NCI-H446 treated with DMSO at 0.1 percent for 48 hours (cell line): Measurements from ENCODE around the gene TSPAN4.

Experiments used
- DNase-seq: peaks from one replicate; lab custom pipeline; 2025; lab: John Stamatoyannopoulos, UW

TSPAN4 gene

DNA sequence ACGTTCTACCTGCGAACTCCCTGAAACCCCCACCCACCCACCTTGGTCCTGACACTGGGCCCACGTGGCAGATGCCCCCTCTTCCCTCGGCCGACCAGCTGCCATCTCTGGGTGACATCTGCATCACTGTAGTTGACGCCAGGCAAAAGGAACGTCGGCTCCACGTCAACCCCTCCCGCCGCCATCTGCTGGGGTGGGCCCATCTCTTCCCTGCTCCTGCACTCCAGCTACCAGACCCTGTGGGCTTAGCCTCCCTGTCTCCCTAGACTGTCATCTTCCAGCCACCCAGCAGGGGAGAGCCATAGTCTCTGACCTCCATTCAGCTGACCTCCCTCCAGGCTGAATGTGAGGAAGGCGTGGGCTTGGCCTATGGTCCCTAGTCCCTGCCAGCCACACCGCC lies 46.6 kb downstream of the TSPAN4 start:
- DNase-seq, result no peak

DNA sequence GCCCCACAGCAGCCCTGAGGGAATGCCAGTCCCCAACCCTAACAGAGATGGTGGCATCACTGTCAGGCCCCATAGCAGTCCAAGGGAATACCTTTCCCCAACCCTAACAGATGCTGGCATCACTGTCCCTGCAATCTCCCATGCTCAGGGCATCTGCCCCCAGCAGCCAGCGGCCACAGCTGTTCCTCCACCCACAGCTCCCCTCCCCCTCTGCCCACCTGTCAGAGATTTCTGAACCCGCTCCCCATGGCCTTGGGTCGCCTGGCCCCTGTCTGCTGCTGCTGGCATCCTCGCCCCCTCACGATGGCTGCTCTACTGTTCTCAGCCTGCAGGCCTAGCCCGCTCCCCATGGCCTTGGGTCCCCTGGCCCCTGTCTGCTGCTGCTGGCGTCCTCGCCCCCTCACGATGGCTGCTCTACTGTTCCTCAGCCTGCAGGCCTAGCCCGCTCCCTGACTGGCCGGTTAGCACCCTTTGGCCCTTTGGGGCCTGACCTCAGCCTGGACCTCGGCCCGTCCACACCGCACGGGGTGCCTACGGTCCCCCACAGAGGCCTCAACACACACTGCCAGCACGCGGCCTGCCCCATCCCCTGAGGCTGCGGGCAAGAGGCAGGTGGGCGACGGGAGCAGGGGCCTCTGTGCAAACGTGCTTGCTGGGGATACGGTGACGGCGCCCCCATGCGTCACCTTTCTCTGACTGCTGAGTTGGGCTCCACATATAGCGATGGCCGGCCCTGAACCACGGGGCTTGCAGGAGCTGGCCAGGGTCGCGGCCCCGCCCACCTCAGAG lies 47.2 kb downstream of the TSPAN4 start:
- DNase-seq, result no peak

DNA sequence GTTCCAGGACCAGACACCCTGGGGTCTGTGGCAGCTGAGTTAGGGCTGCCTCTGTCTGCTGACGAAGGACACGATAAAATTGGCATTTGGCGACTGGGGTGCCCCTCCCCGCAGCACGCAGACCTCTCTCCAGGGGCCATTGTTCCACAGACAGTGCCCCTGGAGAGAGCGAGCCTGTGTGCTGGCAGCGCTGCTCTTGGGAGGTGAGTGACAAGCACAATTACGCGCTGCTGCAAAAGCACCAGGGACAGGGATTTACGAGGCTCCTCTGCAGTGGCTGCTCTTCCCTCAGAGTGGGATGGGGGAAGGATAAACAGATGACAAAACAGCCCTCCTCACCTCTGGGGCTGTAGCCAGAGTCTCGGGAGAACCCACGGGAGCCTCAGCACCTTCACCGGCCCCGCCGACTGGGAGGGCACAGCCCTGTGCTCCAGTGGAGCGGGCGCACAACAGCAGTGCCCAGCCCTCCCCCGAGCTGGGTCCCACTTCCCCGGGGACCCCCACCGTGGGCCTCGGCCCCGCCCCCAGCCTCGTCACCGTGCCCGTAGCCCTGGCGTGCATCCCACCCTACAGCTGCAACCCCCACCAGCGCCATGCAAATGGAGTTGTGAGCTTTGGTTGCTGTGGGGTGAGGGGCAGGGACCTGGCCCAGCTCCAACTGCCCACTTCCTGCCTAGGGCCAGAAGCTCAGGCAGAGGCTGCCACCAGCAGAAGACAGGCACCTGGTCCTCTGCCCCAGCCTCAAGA lies 48.3 kb downstream of the TSPAN4 start:
- no peak for DNase-seq

DNA sequence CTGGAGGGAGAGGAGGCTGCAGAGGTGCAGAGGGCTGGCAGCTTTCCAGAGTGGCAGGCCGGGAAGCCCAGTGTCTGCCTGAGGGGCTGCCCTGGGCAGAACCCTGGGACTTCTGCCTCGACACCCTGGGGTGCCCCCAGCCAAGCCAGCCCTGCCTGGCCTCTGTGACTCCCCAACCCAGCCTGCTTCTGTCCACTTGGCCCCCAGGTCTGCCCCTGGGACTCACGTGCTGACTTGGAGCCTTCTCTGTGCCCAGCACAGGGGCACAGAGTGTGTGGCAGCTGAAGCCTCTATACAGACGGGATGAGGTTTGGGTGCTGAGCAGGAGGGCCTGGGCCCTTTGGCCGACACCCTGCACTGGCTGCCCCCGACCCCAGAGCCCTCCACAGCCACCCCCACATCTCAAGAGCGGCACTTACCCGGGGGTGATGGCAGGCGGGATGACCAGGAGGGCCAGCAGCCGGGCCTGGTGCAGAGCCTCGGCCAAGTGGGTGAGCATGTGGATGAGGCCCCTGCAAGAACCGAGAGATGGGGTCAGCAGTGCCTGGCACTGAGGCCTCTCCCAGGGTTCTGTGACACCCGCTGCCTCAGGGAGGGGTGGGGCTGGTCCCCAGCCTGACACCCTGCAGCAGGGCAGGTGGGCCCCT lies 50.5 kb downstream of the TSPAN4 start:
- DNase-seq, result no peak

DNA sequence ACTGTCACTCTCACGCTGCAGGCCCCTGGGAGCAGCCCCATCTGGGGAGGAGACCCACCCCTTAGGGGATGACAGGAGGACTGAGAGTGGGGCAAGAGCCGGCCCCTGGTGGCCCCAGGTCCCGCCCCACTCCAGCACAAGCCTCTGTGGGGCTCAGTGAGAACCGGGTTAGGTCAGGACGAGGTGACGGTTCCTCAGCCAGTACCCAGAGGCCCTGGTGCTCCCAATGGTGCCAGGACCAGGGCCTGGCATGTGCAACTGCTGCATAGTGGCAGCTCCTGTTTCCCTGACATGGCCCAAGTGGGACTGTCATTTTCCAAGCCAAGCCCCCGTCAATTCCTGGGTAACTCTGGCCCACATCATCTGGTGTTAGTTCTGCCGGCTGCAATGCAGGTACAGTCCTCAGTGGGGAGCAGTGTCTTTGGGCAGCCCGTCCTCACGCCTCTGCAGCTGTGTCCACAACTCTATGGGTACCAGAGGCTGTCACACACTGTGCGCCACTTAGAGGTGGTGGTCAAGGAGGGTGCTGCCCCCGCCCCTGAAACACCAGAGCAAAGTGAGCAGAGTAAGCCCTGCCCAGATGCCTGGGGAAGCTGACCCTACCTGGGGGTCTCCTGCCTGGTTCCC lies 52.0 kb downstream of the TSPAN4 start:
- DNase-seq, result no peak

DNA sequence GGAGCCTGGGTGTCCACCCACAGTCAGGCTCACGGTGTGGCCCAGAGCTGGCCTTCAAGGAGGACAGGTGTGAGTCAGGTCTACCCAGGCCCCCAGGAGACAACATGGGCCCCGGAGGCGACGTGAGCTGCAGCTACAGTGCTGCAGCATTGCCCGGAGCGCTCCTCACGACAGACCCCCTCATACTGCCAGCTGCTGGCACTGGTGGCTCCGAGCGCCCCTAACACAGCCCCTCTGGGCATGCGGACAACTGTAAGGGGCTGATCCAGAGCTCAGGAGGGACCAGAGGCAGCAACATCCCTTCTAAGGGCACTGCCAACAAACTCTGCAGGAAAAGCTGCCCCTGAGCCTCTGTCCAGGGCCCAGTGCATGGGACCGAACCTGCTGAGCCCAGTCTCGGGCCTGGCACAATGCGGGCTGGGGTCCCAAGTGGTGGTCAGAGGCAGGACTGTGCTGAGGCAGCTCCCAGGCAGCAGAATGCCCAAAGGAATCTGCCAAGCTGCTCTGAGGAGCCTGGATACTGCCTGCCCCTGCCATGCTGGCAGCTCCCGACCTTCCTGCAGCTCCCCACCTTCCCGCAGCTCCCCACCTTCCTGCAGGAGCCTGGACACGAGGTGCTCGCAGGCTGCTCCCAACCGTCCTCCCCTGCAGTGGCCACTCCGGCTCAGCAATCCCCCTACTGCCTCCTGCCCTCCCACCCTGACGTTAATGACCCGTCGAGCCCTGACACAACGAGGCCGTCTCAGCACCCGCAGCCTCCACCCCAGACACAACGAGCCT lies 52.9 kb downstream of the TSPAN4 start:
- DNase-seq, result no peak

DNA sequence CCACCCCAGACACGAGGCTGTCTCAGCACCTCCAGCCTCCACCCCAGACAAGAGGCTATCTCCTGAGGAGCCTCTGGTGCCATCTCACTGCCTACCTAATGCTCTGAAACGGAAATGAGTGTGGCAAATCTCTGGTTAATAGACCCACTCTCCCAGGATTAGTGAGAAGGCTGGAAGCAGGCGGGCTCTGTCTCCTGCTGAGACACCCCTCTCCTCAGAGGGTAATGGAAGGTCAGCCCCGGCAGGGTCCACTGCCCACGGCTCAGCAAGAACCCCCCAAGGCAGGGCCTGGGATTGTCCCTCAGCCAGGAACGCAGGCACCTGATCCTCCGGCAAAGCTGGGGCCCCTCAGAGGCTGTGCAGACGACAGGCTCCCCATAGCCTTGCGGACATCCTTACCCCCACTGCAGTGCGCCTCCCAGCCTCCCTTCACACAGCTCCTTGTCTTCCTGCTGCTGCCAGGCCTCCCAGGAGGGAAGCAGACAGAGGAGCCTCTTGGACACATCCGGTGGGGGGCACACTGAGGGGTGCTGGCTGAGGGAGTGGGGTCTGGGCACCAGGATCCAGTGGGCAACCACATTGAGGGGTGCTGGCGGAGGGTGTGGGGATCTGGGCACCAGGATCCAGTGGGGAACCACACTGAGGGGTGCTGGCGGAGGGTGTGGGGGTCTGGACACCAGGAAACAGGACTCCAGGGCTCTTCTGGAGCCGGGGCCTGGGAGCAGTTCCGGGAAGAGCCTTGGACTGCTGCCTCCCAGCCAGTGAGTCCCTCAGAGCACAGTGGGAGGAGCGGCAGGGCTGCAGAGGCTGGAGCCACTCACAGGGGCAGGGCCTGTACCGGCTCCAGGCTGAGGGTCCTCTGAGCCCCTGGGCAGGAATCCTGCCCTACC lies 54.8 kb downstream of the TSPAN4 start:
- no peak for DNase-seq

DNA sequence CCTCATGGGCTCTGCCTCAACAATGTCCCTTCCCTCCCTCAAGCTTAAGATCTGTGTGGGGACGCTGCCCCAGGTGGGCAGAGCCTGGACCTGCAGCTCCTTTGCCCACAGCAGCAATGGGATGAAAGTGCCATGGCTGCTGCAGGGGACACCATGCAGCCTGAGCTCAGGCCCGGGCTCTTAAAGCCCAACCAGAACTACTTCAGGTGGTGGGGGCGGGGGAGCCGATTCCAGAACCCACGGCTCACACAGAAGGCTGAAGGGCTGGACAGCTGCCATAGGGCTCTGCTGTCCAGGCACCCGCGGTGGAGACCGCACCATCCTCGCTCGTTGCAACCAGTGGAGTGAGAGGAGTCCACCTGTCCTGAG lies 55.5 kb downstream of the TSPAN4 start:
- DNase-seq, result no peak

DNA sequence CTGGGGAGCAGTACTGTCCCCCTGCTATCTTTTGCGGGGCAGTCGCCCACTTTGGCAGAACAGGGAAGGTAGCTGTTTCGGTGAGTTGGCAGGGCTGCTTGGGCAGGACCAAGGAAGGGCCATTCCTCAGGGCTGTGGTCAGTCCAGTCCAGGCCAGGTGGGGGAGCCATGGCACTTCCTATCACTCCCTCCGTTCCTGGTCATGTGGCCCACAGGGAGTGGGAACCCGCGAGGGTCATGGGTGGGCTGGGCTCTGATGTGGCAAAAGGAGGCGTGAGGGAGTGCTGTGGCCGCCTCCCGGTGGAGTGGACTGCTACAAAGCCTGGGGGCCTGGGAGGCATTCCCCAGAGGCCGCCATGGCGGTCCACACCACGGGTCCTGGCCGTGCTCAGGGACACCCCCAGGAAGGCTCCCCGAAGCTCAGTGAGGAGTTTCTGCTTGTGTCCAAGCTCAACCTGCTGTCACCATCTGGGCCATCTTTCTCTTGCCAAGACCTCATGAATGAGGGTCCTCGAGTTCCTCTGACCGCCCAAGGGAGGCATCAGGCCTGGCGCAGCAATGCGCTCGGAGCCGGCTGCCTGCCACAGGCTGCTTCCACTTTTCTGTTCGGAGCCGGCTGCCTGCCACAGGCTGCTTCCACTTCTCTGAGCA lies 56.0 kb downstream of the TSPAN4 start:
- DNase-seq, result no peak

DNA sequence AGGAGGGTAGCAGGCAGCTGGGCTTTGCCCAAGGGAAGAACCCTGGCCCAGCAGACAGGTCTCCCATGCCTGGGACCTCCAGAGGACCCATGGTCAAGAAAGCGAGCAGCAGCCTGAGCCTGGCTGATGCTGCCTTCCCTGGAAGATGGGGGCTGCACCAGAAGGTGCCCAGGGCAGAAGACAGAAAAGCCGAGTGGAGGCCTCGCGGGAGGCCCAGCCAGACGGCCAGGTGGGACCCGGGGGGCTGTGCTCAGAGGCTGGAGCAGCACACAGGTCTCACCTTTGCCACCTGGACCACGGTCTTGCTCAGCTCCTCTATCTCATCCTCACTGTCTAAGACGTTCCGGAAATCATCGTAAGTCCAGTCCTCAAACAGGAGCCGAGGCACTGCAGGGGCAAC lies 57.1 kb downstream of the TSPAN4 start:
- DNase-seq, result no peak

DNA sequence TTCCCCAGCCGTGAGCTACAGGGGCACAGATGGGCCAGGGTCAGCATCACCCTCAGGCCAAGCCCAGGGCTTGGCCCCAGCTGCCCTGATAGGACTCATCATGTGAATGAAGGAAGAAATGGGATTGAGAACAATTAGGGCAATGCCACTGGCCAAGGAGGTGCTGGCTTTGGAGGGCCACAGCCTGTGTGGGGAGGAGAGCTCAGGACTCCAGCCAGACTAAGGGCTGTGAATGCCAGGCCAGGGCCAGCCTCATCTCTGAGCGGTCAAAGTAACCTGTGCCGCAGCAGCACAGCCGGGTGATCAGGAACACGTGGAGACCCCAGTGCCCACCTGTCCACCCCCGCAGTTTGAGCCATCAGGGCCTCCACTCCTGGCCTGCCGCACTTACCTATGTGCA lies 57.9 kb downstream of the TSPAN4 start:
- no peak for DNase-seq

DNA sequence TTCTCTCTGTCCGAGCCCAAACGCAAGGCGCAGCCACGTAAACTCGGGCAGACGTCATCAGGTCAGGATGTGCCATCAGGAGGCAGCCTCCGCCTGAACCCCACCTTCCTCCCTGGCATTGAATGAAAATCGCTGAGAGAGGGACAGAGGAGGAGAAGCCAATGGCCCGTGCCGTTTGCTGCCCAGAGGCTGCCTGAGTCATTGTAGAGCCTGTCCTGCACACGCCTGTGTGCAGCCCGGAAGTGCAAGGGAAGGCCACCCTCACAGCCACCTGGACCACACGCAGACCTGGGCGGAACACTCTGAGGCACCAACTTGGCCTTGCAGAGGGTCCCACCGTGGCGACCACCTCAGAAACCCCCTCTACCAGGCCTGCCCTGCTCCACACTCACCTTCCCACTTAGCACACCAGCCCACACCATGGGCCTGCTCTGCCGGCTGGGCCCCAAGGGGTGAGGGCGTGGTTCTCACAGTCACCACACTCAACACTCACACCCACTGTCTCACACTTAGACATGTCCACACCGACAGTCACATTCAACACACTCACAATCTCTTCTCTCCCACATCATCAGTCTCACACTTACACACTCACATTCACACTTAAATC lies 58.9 kb downstream of the TSPAN4 start:
- no peak for DNase-seq

DNA sequence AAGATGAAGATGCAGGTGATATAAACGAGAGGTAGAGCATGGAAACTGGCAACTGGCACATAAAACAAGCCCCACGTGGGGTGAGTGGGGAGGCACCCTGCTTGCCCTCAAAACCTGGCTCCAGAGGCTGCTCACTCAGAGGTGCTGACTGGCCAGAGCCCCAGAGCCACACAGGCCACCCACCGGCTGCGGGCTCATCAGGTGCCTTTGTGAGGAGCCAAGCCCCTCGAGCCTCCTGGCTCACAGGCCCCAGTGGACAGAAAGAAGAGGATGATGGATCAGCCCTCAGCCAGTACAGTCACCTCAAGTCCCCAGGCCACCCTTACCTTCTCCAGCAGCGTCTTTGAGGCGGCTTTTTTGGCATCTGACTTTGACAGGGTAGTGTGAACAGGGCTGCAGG lies 61.7 kb downstream of the TSPAN4 start:
- no peak for DNase-seq

DNA sequence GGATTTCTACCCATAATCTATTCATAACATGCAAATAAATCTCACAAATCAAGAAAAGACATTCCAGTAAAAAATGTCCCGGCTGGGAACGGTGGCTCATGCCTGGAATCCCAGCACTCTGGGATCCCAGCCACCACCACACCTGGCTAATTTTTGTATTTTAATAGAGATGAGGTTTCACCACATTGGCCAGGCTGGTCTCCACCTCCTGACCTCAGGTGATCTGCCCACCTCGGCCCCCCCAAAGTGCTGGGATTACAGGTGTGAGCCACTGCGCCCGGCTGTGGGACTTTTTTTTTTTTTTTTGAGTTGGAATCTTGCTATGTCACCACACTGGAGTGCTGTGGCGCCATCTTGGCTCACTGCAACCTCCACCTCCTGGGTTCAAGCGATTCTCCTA lies 63.3 kb downstream of the TSPAN4 start:
- no peak for DNase-seq

DNA sequence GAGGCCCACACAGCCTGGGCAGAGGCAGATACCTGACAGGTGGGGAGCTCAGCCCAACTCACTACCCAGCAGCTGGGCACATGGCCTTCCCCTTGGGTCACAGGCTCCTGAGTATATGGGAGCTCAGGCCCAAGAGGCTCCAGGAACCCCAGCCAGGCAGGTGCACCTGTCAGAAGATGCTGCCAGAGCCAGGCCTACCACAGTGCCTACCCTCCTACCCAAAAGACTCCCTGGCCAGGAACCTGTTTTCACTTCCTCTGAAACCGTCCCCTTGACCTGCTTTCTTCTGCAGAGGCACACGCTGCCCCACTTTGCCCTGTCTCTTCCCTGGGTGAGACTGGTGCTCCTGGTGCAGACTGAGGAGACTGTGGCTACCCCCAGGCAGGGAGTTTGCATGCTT lies 65.0 kb downstream of the TSPAN4 start:
- DNase-seq, result no peak

DNA sequence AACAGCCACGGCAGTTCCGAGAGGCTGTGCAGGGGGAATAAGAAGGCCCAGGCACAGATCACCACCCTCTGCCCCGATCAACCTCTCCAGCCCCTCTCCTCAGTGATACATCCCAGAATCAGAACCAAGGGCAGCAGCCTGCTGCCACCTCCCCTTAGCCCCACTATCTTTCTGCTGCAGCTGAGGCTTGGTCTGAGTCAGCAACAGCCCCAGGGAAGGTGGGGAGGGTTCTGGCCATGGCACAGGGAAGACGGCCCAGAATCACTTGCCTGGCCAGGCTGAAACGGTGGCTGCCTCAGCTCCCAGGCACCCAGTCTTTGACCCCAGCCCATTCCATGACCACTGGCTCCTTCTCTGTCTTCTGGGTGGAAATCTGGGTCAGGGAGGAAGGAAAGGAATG lies 65.6 kb downstream of the TSPAN4 start:
- no peak for DNase-seq

DNA sequence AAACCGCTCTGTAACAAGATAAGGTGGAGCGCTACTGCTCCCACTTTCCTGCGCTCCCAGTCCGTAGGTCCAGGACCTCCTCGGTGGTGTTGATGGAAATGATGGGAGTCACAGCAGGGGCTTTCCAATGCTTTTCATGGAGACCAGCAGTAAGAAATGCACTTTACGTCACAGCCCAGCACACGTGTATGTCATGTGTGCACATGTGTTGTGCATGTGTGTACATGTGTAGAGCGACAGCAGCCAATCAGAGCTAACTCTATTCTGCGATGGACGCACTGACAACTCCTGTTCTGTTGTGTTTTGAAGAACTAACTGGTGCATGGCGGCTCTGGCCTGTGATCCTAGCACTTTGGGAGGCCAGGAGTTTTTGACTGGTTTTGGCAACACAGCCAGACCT lies 66.8 kb downstream of the TSPAN4 start:
- no peak for DNase-seq

DNA sequence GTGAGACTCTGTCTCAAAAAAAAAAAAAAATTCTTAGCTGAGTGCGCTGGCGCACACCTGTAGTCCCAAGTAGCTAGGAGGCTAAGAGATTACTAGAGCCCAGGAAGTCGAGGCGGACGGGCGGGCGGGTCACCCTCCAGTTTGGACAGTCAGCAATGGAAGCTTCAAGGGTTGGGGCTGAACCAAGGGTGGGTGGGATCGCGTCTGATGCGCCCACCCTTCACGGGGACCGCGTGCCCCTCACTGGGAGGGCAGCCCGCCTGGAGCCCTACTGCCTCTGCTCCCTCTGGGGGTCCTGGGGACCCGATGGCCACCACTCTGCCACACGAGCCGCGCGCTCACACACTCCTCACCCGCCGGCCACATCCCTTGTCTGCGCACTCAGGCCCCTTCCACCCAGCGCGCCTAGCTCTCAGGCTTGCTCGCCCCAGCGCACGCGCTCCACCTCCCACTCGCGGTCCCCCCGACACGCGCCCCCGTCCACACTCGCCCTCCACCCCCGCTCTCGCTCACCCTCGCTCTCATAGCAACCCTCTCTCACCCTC lies 67.5 kb downstream of the TSPAN4 start:
- no peak for DNase-seq

DNA sequence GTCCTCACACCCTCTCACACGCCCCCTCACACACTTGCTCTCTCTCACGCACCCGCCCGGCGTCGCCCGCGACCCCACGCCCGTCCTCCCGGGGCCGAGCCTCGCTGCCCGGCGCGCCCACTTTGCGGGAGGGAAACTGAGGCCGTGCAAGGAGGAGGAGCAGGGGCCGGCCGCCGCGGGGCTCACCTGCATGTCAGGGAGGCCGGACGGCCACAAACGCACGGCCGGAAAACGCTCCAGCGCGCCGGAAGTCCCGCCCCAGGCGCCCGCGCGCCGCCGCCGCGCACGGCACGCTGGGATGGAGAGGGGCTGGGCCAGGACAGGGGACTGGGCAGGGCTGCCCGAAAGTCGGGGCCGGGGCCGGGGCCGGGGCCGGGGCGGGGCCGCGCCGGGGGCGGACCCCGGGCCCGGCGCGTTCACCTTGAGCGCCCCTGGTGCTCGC lies 68.0 kb downstream of the TSPAN4 start, which contains the start of gene CHID1:
Gene CHID1 (minus strand): TSS at position 222 of the 442 bp plus-strand sequence. CDS start 5,994 bp downstream, outside the sequence.
- DNase-seq, result peak; percentile 71
